HAP-1 (cell line): ENCODE data around the gene EVX2.

ENCODE experiments used
- DNase-seq, 2 experiments: peaks; one replicate each; pipeline ENCODE4 v3.0.0-alpha.2; 2016 to 2020; ENCODE audit warnings: low spot score in 2 of 2
- H3K27me3 ChIP-seq: fragments of 250-450 bp; sonication (Bioruptor Pico); 2 replicates; pipeline ENCODE4 v1.5.1; 2020; ENCODE audit warnings: low read depth, mild to moderate bottlenecking, moderate library complexity
- H3K36me3 ChIP-seq: fragments of 250-450 bp; sonication (Bioruptor Pico); replicated peaks from 2 replicates; pipeline ENCODE4 v1.5.1; 2020; ENCODE audit warnings: mild to moderate bottlenecking
- H3K4me1 ChIP-seq: fragments of 250-450 bp; sonication (Bioruptor Pico); 2 replicates; pipeline ENCODE4 v1.5.1; 2020; ENCODE audit warnings: mild to moderate bottlenecking
- H3K4me3 ChIP-seq: fragments of 250-450 bp; sonication (Bioruptor Pico); 2 replicates; pipeline ENCODE4 v1.5.1; 2020; ENCODE audit warnings: mild to moderate bottlenecking, moderate library complexity
- H3K9me3 ChIP-seq: fragments of 250-450 bp; sonication (Bioruptor Pico); 2 replicates; pipeline ENCODE4 v1.5.1; 2020; ENCODE audit warnings: mild to moderate bottlenecking, moderate library complexity
- in situ Hi-C: fragments of 300-500 bp; cut with MboI; formaldehyde crosslinking; loops from 3 replicates; pipeline ENCODE4 v1.14.3; 2020; ENCODE audit warnings: low sequenced_read_pairs, inconsistent platforms, mixed read lengths

Gene EVX2

DNA sequence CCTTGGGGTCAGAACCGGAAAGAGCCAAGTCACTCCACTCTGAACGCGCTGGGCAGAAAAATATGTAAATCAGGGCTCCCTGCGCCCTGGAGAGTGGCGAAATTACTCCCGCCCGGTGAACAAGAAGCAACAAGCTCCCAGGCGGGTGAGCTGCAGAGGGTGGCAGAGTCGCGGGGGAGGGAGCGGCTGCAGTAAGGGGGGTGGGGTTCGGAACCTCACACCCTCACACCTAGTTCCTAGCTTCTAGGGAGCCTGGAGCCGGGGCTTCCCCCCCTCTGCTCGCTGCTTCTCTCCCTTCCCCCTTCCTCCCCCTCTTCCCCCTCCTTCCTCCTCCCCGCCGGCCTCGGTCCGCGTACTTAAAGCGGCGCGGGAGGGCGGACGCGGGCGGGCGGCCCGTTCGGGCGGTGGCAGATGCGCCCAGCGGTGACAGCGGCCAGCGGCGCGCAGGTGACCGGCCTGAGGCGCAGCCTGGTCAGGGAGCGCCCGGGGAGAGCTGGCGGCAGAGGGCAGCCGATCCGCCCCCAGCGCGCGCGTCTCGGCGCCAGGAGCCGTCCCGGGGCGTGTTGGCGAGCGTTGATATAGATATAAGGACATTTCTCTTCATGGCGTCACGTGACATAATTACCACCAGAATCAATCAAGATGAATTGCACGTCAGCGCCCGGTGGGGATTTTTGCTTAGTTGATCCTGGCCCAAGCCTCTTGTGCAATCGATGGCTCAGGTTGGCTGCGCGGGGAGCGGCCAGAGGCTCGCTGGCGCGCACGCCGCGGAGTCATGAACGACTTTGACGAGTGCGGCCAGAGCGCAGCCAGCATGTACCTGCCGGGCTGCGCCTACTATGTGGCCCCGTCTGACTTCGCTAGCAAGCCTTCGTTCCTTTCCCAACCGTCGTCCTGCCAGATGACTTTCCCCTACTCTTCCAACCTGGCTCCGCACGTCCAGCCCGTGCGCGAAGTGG is 23.1 kb upstream of the EVX2 start, which contains the start of gene HOXD11:
HOXD11 (plus strand) TSS at position 700 of the 959 bp plus-strand sequence; CDS start at position 776, 76 bp downstream.
- no peaks in the 10 kb centered on the region for H3K4me1 ChIP-seq
- in situ Hi-C loops = no loop called here
- H3K27me3 ChIP-seq = 0 out of 2 replicates have a peak, but pooled peaks cover 2% of the 10 kb centered on the region
- H3K4me3 ChIP-seq = peak within 1 kb of the TSS; percentile 23
- H3K36me3 ChIP-seq = no peaks in the 10 kb centered on the region
- DNase-seq = peak; percentile 16 to 47
- no peaks in the 10 kb centered on the region for H3K9me3 ChIP-seq

DNA sequence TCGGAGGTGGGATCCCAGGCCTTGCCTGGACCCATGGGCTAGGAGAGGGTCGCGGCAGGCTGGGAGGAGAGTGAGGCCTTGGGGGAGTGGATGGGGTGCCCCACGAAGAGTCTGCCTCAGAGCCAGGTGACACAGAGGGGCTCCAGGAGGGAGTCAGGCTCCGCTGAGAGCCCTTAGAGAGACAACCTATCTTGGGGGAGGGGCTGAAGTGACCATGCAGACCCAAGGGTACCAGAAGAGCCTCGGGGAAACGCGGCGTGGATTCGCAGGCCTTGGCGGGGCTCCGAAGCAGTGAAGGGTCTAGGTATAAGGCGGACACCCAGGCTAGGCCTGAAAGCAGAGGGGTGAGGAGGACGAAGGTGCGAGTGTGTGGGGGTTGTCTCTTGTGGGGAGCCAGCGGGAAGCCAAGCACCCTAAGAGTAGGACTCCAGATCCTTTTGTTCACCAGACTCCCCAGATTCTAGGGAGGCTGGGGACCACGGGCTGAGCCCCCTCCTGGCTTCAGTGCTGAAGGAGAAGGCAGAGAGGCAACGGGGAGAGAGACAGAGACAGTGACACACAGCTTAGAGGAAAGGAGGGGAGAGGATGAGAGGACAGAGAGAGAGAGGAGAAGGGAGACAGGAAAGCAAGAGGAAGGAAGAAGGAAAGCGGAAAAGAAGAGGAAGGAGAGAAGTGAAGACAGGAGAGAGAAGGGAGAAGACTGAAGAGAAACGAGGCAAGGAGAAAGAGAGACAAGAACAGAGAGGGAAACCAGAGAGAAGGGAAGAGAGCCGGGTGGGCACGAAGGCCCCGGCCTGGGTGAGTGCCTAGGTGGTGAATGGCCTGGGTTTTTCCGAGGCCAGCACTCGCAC is 22.2 kb upstream of the EVX2 start:
- no peak overlapping the region; the same call in 1 of the 2 replicates for H3K4me3 ChIP-seq
- no peaks in the 10 kb centered on the region for H3K4me1 ChIP-seq
- H3K9me3 ChIP-seq = no peaks in the 10 kb centered on the region
- DNase-seq = no peak
- H3K36me3 ChIP-seq = no peaks in the 10 kb centered on the region
- H3K27me3 ChIP-seq = 0 out of 2 replicates have a peak, but pooled peaks cover 2% of the 10 kb centered on the region
- in situ Hi-C loops = no loop called here

DNA sequence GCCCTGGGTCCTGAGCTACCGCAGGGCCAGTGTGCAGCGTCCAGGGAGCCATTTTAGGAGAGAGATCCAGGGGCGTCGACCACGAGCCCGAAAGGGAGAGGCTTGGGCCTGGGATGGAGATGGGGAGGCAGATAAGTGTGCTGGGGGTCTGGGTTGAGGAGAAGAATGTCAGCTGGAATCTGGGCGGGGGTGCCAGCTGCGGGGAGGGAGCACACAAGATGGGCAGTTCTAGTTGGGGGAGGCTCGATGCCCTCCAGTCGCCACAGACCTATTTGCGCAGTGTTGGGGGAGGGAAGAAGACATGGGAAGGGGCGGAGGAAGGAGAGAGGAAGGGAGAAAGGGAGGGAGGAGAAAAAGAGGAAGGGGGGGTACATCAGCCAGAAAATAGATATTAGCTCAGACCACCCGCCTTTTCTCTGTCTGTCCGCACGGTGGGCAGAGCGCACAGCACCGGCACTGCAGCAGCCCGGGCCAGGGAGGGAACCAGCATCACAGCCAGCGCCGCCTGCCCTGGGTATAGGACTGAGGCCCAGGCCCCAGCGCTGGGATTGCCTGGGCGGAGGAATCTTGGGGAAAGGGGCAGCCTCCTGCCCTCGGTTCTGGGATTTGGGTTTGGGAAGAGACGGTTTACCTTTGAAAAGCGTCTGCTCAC is 21.4 kb upstream of the EVX2 start:
- 0 out of 2 replicates have a peak, but pooled peaks cover 2% of the 10 kb centered on the region for H3K27me3 ChIP-seq
- in situ Hi-C loops = no loop called here
- no peaks in the 10 kb centered on the region for H3K4me1 ChIP-seq
- no peak overlapping the region for H3K4me3 ChIP-seq
- no peaks in the 10 kb centered on the region for H3K36me3 ChIP-seq
- no peak for DNase-seq
- H3K9me3 ChIP-seq = no peaks in the 10 kb centered on the region

DNA sequence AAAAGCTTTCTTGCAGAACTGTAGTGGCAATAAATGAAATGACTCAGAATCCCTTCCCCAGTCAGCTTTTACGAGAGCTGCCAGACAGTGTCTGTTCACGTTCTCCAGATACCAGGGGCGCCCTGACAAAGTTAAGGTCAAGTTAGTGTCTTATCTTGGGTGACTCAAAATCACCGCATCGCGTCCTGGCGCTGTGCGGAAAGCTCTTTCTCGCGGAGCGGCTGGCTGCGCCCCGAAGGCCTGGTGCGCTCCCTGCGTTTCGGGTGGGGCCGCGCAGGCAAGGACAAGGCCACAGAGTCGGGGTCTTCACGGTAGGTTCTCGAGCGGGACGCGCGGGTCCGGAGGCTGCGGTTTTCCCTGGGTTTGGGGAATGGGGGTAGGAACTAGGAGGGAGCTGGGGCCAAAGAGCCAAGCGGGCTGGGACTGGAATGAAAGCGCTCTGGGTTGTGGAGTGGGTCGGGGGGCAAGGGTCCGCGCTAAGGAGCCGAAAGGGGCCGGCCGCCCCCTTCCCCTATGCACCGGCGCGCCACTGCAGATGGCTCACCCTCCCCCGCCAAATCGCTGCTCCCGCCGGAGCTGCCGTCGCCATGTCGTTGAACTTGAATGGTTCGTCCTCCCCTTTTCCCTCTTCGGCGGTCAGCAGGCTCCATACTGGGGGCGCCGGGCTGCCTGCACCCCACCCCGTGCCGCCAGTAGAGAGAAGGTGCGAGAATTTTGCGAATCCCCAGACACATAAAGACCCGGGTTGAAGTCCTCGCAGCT is 20.7 kb upstream of the EVX2 start:
- in situ Hi-C loops = no loop called here
- H3K36me3 ChIP-seq = no peaks in the 10 kb centered on the region
- no peak overlapping the region for H3K4me3 ChIP-seq
- no peak for DNase-seq
- 0 out of 2 replicates have a peak, but pooled peaks cover 2% of the 10 kb centered on the region for H3K27me3 ChIP-seq
- no peaks in the 10 kb centered on the region for H3K9me3 ChIP-seq
- no peaks in the 10 kb centered on the region for H3K4me1 ChIP-seq

DNA sequence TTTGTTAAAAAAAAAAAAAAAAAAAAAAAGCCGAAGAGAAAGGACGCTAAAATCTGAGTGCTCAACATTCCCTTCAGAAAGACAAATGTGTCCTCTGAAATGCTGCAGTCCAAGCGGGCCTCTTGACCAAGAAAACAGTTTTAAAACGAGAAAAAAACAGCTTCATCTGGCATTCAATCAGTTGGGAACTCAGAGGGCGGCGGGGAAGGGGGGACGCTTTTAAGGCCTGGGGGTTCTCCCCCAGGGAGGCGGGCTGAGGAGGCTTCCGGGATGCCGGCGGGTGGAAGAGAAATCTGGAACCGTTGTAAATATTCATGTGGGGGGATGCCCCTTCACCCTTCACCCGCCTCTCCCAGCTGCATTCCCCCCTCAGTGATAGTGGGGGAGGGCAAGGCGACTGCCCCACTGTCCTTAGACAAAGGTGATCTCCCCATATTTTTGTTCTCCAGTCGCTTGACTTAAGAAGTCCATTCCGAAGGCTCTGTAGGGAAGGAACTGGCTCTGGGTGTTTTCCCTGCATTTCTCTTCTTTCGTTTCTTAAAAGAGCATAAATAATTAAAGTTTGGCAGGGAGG is 20.1 kb upstream of the EVX2 start:
- DNase-seq = no peak
- Histone ChIP-seq H3K27me3 (0 out of 2 replicates have a peak, but pooled peaks cover 2% of the 10 kb centered on the region), H3K36me3 (no peaks in the 10 kb centered on the region), H3K9me3 (no peaks in the 10 kb centered on the region), H3K4me1 (no peaks in the 10 kb centered on the region), H3K4me3 (no peak overlapping the region)
- in situ Hi-C loops = no loop called here

DNA sequence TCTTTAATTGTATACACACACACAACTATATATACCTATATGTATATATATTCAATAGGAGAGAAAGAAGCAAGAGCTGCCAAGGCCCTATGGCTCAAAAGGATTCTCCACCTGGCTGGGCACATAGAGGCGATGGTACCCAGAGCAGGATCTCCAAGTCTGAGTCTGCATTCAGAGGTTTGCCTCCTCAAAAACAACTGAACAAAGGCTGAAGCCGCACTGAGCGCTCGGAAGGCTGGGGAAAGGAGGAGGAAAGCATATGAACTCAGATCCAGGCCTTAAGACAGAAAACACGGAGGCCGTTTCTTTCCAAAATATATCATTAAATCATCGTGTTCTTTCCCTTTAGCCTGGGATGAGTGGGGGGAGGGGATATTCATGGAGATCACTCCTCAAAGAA is 19.4 kb upstream of the EVX2 start:
- DNase-seq = no peak
- H3K4me3 ChIP-seq = no peak overlapping the region
- H3K4me1 ChIP-seq = no peaks in the 10 kb centered on the region
- in situ Hi-C loops = no loop called here
- 0 out of 2 replicates have a peak, but pooled peaks cover 2% of the 10 kb centered on the region for H3K27me3 ChIP-seq
- no peaks in the 10 kb centered on the region for H3K36me3 ChIP-seq
- H3K9me3 ChIP-seq = no peaks in the 10 kb centered on the region

DNA sequence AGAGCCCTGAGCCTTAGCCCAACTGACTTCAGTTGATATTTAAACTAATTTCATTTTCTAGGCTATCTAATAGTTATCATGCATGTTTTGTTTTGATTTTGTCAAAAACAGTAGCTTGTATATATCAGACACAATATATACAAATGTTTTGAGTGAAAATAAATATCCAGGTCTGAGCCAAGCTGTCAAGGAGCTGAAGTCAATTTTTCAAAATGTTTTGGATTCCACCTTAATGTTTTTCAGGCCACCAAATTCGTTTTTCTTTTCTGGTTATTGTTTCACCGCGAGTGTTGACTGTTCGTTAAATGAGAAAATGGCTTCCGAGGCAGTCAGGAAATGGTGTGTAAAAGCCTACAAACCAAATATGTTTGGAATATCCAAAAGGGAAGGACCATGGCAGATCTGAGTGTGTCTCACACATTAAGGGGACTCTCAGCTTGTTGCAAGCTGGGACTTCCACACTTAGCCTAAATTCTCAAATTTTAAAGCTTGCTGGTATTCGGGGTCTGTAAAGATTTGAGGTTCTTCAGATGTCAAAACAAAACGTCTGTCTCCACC is 18.6 kb upstream of the EVX2 start:
- H3K27me3 ChIP-seq = 0 out of 2 replicates have a peak, but pooled peaks cover 2% of the 10 kb centered on the region
- peaks cover 5% of the 10 kb centered on the region for H3K4me1 ChIP-seq
- DNase-seq = no peak
- H3K36me3 ChIP-seq = no peaks in the 10 kb centered on the region
- H3K4me3 ChIP-seq = no peak overlapping the region
- in situ Hi-C loops = no loop called here
- H3K9me3 ChIP-seq = no peaks in the 10 kb centered on the region

DNA sequence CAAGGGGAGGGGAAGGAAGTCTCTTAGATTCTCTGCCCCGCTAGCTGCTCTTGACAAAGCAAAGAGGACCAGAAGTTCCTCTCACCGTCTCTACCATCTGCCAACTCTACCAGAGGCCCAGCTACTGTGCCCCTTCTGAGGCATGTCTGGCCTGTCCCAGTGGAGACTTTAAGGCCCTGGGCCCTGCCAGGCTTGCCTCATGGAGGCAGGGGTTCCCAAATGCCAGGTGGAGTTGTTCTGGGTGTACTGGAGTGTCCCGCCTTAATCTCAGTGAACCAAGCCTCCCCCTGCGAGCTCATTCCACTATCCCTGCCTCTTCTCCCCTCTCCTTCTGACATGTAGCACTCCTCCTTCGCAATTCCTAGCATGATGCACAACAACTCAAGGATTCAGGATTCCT is 18.1 kb upstream of the EVX2 start:
- Histone ChIP-seq H3K4me3 (no peak overlapping the region), H3K4me1 (peaks cover 5% of the 10 kb centered on the region), H3K27me3 (no peaks in the 10 kb centered on the region), H3K9me3 (no peaks in the 10 kb centered on the region), H3K36me3 (no peaks in the 10 kb centered on the region)
- DNase-seq = no peak
- in situ Hi-C loops = no loop called here

DNA sequence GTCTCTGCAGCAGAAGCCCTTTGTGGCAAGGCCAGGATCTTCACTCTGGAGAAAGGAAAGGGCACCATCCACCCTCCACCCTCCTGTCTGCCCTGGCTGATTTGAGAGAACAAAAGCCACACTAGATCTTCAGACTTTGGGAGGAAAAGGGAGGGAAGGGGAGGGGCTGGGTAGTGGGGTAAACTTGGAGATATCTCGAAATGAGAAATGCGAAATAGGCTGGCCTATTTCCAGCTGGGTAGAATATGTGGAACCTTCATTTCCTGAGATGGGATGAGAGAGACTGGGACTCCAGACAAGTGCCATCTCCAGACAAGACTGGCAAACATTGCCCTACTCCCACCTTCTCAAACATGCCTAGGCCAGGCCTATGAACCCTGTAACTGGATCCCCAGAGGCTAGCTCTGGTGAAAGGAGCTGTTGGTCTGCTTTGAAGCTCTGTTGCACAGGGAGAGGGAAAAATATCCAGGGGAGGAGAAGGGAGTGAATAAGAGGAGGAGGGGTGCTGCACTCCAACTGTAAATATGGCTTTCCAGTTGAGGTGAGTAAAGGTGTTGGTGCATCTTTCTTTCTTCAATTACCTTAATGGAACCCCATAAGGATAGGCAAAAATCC is 17.6 kb upstream of the EVX2 start:
- Histone ChIP-seq H3K36me3 (no peaks in the 10 kb centered on the region), H3K27me3 (no peaks in the 10 kb centered on the region), H3K4me3 (no peak overlapping the region), H3K9me3 (no peaks in the 10 kb centered on the region), H3K4me1 (peaks cover 5% of the 10 kb centered on the region)
- DNase-seq = no peak
- in situ Hi-C loops = no loop called here

DNA sequence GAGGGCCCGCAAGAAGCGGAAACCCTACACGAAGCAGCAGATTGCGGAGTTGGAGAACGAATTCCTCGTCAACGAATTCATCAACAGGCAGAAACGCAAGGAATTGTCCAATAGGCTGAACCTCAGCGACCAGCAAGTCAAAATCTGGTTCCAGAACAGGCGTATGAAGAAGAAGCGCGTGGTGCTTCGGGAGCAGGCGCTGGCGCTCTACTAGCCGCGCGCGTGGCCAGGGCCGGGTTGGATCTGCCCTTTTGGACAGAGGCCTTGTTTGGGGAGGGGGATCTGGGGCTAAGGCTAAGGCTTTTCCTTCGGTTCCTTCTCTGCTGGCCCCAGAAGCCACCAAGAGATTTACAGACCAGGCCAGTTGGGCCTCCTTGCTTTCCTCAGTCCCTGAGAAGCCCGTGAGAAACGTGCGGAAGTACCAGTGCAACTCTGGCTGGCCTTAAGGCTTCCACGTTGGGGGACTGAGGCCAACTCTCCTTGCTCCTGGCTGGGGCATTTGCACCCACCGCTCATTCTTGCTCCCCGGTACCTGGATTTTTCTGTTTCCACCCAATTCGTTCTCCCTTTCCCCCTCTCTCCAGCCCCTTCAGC is 16.9 kb upstream of the EVX2 start:
- Histone ChIP-seq H3K9me3 (no peaks in the 10 kb centered on the region), H3K4me1 (peaks cover 12% of the 10 kb centered on the region), H3K36me3 (no peaks in the 10 kb centered on the region), H3K27me3 (no peaks in the 10 kb centered on the region), H3K4me3 (no peak overlapping the region)
- in situ Hi-C loops = no loop called here
- DNase-seq = no peak

DNA sequence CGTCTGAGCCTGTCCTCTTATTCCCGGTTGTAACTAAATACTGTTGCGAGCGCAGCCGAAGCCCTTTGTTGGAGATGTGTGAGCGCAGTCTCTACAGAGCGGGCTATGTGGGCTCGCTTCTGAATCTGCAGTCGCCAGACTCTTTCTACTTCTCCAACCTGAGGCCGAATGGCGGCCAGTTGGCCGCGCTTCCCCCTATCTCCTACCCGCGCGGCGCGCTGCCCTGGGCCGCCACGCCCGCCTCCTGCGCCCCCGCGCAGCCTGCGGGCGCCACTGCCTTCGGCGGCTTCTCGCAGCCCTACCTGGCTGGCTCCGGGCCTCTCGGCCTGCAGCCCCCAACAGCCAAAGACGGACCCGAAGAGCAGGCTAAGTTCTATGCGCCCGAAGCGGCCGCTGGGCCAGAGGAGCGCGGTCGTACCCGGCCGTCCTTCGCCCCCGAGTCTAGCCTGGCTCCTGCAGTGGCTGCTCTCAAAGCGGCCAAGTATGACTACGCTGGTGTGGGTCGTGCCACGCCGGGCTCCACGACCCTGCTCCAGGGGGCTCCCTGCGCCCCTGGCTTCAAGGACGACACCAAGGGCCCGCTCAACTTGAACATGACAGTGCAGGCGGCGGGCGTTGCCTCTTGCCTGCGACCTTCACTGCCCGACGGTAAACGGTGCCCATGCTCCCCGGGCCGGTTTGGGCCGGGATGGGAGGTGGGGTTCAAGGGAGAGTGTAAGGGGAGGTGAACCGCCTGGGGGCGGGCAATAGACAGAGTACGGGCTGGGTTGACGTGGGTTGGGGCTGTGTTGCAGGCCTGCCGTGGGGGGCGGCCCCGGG is 16.2 kb upstream of the EVX2 start, which contains the start of gene HOXD12:
HOXD12 (plus strand) TSS at position 68 of the 819 bp plus-strand sequence; CDS start at position 75, 7 bp downstream.
- no peak for DNase-seq
- H3K4me3 ChIP-seq = no peak within 1 kb of the TSS
- no peaks in the 10 kb centered on the region for H3K9me3 ChIP-seq
- in situ Hi-C loops = loop anchor here (5.0 to 25.0 kb wide), 4 partner anchors 413 to 1388 kb away; no protein-coding TSS in a partner anchor
- H3K4me1 ChIP-seq = peaks cover 17% of the 10 kb centered on the region
- no peaks in the 10 kb centered on the region for H3K36me3 ChIP-seq
- no peaks in the 10 kb centered on the region for H3K27me3 ChIP-seq
